Measurements from ENCODE around the gene ZNF571.

DNA sequence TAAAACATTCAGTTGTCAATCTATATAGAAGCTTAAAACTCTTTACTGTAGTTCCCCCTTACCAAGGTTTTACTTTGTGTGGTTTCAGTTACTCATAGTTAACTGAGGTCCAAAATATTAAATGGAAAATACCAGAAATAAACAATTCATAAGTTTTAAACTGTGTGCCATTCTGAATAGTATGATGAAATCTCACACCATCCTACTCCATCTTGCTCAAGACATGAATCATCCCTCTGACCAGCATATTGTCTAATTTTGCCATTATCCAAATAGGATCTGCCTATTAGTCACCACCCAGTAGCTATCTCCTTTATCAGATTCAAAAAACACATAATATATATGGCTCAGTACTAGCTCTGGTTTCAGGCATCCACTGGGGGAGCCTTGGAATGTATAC, 22.4 kb downstream of the ZNF571 start:
- TF ChIP-seq FOS (IDR thresholded peaks at IDR 0.05; ENCODE audit: borderline replicate concordance, extremely low read depth, insufficient read length) (no peak), POLR2AphosphoS5 (IDR thresholded peaks at IDR 0.05; ENCODE audit: low read length) (no peak), ZNF24 (IDR thresholded peaks at IDR 0.05) (no peak), EP300 (IDR thresholded peaks at IDR 0.05; ENCODE audit: borderline replicate concordance in 1 of 2, control insufficient read depth in 1 of 2, low read depth in 2 of 2, low read length in 2 of 2) (no peak), RAD21 (IDR thresholded peaks at IDR 0.05; ENCODE audit: insufficient read depth, low read depth, low read length) (no peak)
- TF ChIP-seq, protein P1, sequence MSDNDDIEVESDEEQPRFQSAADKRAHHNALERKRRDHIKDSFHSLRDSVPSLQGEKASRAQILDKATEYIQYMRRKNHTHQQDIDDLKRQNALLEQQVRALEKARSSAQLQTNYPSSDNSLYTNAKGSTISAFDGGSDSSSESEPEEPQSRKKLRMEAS (IDR thresholded peaks at IDR 0.05; ENCODE audit: low read depth, low read length), result no peak

Data from GM12878 (cell line).